Breast epithelium (tissue), 3 donors: ENCODE data around the gene ALDH16A1.

Experiments
- CTCF ChIP-seq, 3 donors: fragments of 450-650 bp; IDR thresholded peaks; one replicate each; pipeline ENCODE4 v1.5.1; 2016 to 2017; ENCODE audit warnings: antibody characterized with exemption in 3 of 3, mild to moderate bottlenecking in 3 of 3, moderate library complexity in 3 of 3
- POLR2AphosphoS5 ChIP-seq, 3 donors: sonication (generic); formaldehyde crosslinking; IDR thresholded peaks; one replicate each; pipeline ENCODE4 v1.6.1; 2017; ENCODE audit warnings: antibody characterized with exemption in 3 of 3

- TF ChIP-seq CTCF (IDR thresholded peaks at IDR 0.05) = no peak
- TF ChIP-seq POLR2AphosphoS5 (IDR thresholded peaks at IDR 0.05) = no peak
Measured at GRCh38 chr19:49470615-49470978, 17.6 kb downstream of the ALDH16A1 start.
